Activated T-cell treated with anti-CD3 and anti-CD28 coated beads, Interleukin-2, amount 50 U/mL, for 48 hours (primary cell): Measurements from ENCODE around the gene ALG8.

Experiments used
- DNase-seq, 2 experiments: peaks; one replicate each; pipeline ENCODE4 v3.0.0-alpha.2; 2020

Gene ALG8

DNA sequence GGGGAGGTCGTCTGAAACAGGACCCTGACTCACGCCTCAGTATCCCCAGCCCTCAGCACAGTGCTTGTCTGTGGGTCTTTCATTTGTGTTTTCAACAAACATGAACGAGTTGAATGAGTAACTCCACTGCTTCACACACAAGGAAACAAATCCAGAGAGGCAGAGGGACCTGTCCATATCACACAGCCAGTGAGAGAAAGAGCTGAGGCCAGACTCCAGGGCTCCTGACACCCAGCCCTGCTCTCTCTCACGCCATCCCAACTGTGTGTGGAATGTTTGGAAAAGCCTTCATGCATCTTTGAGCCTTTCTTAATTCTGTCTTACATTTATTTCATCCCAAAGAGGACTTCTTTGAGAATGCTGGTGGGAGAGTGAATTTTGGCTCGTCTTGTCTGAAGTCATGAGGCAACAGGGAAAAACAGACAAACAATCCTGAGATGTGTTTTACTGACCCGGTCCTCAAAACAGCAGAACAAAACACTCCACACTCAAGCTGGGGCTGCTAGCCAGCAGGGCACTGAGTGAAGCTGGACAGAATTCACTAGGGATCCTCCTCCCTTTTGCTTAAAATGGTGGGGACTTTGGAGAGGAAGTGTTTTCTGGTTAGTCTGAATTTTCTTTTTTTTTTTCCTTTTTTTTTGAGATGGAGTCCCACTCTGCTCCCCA is 19.7 kb upstream of the ALG8 start:
- no peak for DNase-seq

GRCh38 chr11:78156127-78156844 is 16.9 kb upstream of the ALG8 start:
- no peak for DNase-seq

GRCh38 chr11:78151804-78152203 is 12.4 kb upstream of the ALG8 start:
- no peak for DNase-seq

DNA sequence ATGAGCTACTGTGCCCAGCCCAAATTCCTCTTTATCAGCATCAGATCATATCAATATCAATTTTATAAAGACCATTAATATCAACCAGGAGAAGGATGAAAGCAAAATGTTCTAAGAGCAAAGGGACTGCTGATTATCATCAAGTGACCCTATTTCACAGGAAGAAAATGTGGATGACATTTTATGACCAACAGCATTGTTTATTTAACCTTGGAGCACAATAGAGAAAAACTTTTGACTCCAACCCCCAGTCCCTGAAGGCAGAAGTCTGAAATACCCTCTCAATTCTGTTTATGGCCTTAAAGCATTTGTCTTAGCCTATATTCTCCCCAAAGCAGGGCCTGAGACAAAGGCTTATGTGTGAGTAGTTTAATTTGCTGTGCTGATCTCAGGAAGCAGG is 11.3 kb upstream of the ALG8 start:
- no peak for DNase-seq

GRCh38 chr11:78150346-78150745 is 10.9 kb upstream of the ALG8 start:
- no peak for DNase-seq

GRCh38 chr11:78149646-78150045 is 10.2 kb upstream of the ALG8 start:
- DNase-seq, result no peak

DNA sequence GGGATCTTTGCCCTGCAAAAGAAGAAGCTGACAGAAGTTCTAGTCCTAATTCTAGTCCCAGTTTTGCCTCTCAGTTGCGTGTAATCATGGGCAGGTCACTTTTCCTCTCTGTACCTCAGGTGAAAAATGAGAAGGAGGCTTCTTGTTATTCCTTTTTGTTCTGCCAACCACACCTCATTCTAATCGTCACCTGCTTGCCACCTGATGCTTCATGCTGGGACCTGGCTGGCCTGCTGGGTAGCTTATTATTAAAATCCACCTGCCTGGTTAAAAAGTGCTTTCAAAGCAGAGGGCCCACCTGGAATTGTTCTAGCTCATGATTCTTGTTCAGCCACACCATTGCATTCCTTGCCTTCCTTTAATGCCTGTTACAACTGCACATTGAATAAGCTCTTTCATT is 8.4 kb upstream of the ALG8 start:
- no peak for DNase-seq

DNA sequence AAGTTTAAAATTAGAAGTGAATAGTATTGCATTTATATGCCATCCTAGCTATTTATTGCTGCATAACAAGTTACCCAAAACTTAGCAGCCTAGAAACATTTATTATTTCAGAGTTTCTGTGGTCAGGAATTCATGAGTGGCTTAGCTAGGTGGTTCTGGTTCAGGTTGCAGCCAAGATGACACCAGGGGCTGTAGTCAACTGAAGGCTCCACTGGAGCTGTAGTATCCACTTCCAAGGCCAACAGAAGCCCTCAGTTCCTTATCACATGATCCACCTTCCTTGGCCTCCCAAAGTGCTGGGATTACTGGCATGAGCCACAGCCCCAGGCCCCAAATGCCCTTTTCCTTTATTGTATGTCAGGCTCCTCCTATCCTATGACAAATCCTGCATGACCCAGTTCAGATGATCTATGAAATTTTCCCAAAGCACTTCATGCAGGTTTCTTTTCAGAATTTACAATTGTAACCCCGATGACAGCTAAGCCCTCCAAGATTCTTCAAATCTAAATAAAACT is 6.1 kb upstream of the ALG8 start:
- DNase-seq, result no peak

GRCh38 chr11:78140392-78141077 is 1.1 kb upstream of the ALG8 start:
- peak; percentile 25 to 31 for DNase-seq

- DNase-seq, result peak; percentile 34 to 59
Measured at GRCh38 chr11:78138694-78139421, 568 bp downstream of the ALG8 start.

- DNase-seq, result no peak
Measured at GRCh38 chr11:78138291-78138690, 1.1 kb downstream of the ALG8 start.

GRCh38 chr11:78132475-78132874 is 7.0 kb downstream of the ALG8 start:
- DNase-seq, result no peak

- DNase-seq, result no peak
Measured at GRCh38 chr11:78131956-78132355, 7.5 kb downstream of the ALG8 start.

GRCh38 chr11:78127403-78127802 is 12.0 kb downstream of the ALG8 start:
- no peak for DNase-seq

GRCh38 chr11:78112582-78113275 is 26.7 kb downstream of the ALG8 start:
- no peak for DNase-seq

DNA sequence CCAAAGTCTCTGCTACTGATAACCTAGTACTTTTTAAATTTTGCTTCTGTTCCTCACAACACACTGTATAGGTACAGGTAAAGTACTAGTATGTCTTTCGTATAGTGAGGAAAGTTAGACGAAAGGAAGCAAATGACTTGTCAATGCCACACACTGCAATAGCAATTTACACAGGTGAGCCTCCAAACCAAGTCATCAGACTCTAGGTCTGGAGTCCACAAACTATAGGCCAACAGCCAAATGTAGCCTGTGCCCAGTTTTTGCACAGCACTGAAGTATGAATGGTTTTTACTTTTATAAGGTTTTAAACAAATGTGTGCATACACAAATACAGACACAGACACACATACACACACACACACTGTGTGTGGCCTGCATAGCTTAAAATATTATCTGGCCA is 28.1 kb downstream of the ALG8 start:
- DNase-seq, result no peak

GRCh38 chr11:78110830-78111229 is 28.6 kb downstream of the ALG8 start:
- DNase-seq, result no peak

DNA sequence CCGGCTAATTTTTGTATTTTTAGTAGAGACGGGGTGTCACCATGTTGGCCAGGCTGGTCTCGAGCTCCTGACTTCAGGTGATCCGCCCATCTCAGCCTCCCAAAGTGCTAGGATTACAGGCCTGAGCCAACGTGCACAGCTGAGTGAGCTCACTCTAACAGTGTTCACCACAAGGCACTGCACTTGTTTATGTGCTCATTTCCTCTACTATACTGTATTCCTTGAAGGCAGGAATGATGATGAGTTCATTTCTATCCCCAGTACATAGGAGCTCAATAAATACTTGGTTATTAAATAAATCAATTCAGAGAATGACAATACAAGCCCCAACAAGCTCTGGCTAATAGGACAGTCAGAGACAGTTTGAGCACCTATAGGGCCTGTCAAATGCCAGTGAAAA is 29.1 kb downstream of the ALG8 start:
- no peak for DNase-seq

DNA sequence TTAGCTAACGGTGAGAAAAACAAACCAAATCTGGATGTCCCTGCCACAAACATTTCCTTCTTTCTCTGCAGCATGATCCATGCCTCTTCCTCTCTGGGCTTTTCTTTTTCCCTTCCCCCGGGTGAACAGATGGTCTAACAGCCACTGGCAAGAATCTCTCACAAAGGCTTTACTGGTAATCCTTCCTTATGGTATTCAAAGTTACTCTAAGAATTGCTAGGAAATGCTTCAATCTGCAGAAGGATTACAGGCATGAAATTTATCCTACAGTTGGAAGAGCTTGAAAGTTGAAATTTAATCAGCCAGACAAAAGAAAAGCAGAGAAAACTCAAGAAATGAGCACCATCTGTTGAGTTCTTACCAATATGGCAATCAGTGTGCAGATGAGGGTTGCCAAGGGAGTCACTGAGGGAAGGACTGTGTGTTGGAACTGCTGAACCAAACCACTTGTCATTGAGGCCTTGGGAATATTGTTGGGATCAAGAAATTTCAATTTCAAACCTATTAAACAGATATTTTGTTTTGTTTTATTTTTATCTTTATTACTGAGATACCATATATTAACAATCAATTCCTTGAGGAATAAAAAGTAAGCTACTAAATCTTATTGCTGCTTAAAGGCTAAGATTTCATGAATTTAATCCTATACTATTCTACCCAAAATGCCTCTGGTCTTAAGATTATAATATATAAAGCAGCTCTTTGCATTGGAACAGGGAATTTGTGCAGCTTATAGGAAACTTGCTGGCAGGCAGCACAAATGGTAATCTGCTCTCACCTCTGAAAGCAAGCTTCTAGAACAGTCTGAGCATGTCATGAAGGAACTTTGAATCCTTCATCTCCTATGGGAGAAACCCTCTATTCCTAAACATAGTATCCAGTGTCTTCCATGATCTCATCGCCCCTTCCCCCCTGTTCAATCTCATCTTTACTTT is 30.1 kb downstream of the ALG8 start:
- DNase-seq, result no peak

GRCh38 chr11:78100676-78101472 is 38.6 kb downstream of the ALG8 start:
- no peak for DNase-seq

DNA sequence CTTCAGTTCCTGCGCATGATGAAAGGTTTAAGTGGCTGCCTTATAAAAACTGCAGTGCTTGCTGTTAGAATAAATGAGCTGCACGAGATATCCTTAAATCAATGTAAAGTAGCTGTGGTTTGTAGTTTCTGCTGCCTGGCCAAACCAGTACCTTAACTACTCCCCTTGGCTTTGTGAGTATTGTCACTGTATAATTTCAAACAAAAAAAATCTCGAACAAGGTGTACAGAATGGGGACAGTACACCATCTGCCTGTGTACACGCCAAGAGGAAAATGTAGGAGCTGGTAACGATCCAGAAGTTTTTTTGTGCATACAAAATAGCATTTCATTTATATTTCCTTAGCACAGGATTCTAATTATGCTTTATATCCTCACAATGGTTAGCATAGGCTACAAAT is 39.2 kb downstream of the ALG8 start:
- no peak for DNase-seq
